ENCODE data around the gene FNIP1.
"Not testable (repeated sequence)": the region's sequence is repeated elsewhere in the genome, so short reads cannot be mapped to it uniquely, and the experiment has no call there.

The FNIP1 gene

DNA sequence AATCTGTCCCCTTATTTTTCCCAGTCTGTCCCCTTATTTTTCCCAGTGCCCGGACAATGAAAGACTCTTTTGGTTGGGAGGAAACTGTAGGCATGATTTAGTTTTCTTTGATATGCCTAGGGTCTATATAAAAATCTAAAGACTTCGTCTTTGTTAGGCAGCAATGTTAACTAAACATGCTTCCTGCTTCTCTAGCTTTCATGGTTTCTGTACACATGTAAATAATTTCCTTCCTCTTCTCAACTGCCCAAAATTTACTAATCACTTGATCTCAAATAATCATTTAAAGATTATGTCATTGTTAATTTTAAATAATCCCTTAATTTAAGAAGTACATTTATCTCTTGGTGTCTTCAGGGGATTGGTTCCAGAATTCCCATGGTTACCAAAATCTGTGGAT is 114.0 kb downstream of the FNIP1 start:
- DNase-seq, result peak in 1 of 2 donors; percentile 39

DNA sequence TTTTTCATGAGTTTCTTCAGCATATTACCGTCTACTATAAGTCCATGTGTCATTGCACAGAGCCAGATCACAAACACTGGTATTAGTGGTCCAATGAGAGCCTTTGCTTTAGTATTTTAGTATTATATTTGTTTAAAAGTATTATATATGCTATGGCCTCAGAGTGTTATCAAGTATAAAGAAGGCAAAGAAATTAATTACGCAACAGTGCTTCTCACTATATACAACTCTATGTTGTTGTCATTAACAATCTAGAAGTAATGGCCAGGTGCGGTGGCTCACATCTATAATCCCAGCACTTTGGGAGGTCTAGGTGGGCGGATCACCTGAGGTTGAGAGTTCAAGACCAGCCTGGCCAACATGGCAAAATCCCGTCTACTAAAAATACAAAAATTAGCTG is 114.6 kb downstream of the FNIP1 start:
- DNase-seq, result no peak

DNA sequence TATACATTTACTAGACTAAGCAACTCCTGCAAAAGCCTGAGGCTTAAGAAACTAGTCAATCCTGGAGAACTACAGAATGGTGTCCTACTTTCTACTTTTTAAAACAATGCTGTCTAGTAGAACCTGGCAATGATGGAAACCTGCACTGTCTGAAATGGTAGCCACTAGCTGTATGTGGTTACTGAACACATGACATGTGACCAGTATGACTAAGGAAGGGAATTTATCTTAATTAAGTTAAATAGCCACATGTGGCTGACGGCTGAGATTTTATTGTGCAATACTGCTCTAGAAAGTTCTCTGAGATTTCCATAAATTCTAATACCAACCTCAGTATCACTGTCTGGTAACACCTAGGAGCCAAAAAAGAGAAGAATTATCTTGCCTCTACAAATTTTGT is 116.9 kb downstream of the FNIP1 start:
- no peak for DNase-seq

DNA sequence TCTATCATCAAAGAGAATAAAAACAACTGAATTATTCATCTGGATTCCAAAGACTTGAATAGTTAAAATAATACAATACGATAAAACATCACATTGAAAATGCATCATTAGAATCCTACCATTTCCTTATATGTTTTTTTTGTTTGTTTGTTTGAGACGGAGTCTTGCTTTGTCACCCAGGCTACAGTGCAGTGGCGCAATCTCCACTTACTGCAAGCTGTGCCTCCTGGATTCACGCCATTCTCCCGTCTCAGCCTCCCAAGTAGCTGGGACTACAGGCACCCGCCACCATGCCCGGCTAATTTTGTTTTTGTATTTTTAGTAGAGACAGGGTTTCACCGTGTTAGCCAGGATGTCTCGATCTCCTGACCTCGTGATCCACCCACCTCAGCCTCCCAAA is 118.5 kb downstream of the FNIP1 start:
- not testable (repeated sequence) for DNase-seq

DNA sequence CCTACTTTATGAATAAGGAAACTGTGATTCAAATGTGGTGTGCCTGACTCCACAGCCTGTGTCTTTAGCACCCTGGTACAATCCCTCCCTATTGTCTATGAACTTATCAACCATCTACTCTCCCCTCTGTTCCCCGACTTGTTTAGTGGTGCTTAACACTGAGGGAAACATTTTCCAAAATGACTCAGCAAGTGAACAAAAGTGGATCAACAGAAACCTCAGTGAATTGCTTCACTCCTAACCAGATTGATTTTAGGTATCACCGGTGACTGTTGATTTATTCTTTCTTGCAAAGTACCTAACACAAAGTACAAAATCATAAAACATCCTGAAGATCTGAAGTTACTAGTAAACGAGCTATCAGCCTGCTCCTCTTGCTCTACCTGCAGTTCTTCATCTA is 119.7 kb downstream of the FNIP1 start:
- DNase-seq, result no peak

DNA sequence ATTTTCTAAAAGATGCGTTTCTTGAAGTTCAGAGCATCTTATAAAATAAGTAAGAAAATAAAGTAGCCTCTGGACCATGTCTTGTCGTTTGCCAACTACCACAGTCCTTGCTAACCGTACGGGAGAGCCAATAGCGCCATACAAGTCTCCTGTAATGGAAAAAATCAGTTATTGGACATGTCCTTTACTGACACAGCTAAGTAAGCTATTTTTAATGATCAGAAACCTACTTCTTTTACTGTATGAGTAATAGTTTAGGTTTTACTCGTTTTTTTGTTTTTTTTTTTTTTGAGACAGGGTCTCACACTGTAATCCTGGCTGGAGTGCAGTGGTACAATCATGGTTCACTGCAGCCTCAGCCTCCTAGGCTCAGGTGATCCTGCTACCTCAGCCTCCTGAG is 124.0 kb downstream of the FNIP1 start:
- no peak for DNase-seq

DNA sequence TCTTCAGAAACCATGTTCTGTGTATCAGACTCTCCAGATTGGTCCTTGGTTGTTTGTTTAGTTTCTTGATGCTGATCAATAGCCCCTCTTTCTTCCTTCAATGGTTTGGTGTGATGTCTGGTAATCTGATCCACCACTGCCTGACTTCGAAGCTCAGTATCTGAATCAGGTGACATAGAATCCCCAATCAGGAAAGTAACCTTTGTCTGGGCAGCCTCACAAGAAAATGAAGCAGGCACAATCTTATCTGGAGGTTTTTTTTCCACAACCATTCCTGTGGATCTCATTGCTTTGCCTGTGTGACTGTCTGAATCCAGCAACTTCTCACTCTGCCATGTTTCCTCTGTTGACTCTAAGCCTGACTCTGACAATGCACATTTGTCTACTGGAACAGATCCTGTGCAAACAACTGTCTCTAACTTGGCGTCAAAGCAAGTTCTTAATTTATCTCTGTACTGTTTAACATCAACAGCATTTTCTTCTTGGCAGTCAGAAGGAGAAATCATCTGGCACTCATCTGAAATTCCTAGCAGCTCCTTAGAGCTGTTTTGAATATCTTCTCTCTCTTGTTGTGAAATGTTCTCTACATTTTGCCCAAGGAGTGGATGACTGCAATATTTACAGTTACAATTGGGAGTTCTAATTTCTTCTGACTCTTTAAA is 124.7 kb downstream of the FNIP1 start:
- DNase-seq, result no peak

DNA sequence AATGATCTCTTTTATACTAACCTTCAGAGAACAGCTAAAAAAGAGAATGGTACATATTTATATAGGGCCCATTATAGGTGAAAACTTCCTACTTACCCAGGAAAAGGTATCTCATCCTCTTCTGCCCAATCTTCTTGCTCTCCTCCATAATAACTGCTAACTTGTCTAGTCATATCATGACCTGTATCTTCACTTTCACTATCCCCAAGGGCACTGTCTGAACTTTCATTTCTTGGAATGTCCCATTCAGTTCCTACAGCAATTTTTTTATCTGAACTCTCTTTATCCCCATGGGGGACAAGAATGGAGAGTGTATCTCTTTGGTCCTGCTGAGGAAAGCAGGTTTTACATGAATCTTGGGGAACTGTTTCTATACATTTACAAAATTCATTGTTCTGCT is 125.4 kb downstream of the FNIP1 start:
- peak in 1 of 2 donors; percentile 27 for DNase-seq

DNA sequence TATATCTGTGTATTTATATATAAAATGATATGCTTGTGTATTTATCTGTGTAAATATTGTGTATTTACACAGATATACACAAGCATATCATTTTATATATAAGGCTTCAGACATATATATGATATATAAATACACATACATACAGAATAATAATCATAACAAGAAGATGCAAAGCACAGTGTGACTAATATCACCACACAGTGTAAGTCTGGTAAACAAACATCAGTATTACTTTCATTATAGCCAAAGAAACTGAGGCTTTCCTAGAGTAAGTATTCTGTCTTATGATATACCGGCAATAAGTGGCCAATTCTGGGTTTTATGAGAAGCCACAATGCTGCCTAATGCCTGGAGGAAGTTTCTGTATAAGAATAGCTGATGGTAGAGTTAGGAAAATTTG is 131.9 kb downstream of the FNIP1 start:
- no peak for DNase-seq

DNA sequence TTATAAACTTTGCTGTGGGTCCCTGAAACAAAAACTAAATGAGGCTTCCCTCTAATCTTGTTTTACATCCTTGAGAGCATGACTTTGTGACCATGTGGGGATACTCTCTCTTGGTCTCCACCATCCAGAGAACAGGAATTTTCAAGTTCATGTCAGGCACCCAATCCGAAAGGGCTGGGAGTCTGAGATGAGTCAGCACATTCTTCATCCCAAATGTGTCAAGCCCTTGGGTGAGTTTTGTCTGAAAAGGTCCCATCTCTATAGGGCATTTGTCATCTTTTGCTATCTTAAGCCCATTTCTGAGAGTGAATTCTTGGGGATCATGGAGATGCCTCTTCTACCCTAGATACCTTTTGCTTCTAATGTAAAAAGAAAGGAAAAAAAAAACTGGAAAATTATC is 134.9 kb downstream of the FNIP1 start:
- DNase-seq, result no peak

DNA sequence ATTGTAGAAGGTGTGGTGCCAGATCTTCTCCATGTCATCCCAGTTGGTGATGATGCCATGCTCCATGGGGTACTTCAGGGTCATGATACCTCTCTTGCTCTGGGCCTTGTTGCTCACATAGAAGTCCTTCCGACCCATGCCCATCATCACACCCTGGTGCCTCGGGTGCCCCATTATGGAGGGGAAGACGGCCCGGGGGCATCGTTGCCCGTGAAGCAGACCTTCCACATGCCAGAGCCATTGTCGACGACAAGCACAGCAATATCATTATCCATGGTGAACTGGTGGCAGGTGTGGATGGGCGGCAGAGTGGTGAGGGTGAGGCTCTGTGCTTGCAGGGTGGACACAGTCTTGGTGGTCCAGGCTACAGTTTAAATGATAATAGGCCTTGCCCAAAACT is 137.0 kb downstream of the FNIP1 start:
- DNase-seq, result no peak

DNA sequence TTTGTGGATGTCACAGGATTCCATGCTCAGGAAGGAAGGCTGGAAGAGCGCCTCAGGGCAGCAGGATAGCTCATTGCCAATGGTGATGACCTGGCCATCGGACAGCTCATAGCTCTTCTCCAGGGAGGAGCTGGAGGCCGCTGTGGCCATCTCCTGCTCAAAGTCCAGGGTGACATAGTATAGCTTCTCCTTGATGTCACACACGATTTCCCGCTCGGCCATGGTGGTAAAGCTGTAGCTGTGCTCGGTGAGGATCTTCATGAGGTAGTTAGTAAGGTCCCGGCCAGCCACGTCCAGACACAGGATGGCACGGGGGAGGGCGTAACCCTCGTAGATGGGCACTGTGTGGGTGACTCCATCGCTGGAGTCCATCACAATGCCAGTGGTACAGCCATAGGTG is 137.5 kb downstream of the FNIP1 start:
- DNase-seq, result no peak

DNA sequence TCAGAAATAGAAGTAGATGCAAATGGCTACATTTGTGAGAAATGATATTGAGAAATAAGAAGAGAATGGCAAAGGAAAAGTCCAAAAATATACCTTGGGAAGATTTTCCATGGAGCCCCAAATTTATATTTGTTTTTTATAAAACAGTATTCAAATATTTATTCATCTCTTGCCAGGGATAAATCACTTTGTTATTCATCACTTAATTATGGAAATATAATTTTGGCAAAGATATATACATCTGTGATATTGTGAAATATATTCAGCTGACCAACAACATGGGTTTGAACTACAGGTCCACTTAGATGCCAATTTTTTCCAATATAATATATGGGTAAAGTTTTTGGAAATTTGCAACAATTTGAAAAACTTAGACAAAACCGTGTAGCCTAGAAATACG is 142.0 kb downstream of the FNIP1 start:
- DNase-seq, result no peak

DNA sequence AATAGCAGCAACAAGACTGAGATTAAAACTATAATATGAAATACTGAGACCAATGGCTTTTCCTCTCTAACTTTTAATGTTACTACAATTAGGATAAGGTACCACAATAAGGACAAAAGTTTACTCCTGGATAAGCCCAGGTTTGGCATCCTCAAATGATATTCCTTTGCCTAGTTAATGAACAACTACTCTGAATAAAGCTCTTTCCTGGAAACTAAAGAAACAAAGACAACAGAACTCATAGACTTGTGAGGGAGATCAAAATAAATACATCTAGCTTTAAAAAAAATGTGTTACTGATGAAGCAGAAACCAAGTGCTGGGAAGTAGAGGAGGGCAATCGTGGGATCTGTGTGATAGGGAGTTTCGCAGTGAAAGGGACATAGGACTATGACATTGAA is 142.5 kb downstream of the FNIP1 start:
- no peak for DNase-seq

DNA sequence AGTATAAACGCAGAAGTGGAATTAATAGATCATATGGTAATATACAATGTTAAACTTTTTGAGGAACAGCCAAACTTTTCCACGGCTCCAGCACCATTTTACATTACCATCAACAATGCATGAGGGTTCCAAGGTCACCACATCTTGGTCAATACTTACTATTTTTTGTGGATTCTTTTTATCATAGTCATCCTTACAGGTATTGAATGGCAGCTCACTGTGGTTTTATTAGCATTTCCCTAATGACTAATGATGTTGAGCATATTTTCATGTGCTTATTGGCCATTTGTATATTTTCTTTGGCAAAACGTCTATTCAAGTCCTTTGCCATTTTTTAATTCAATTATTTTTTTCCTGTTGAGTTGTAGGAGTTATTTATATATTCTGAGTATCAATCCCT is 147.7 kb downstream of the FNIP1 start:
- DNase-seq, result no peak

DNA sequence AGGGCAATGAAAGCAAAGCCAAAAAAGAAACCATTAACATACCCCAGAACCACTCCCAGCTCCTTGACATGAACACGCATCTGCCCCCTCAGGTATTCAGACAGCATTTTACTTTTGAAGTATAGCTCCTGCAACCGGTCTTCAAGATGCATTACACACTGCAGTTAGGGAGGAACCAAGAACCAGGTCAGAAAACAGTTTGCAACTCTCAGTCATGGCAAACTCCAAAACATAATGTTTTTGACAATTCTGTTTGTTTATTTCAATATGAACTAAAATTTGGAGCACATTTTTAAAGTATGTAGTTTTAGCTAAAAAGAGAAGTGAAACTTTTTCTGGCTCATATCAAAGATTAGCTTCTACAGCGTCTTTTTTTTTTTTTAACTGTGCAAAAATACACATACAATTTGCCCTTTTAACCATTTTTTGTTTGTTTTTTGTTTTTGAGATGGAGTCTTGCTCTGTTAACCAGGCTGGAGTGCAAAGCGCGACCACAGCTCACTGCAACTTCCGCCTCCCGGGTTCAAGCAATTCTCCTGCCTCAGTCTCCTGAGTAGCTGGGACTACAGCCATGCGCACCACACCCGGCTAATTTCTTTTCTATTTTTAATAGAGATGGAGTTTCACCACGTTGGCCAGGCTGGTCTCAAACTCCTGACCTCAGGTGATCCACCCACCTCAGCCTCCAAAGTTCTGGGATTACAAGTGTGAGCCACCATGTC is 149.6 kb downstream of the FNIP1 start:
- no peak for DNase-seq

DNA sequence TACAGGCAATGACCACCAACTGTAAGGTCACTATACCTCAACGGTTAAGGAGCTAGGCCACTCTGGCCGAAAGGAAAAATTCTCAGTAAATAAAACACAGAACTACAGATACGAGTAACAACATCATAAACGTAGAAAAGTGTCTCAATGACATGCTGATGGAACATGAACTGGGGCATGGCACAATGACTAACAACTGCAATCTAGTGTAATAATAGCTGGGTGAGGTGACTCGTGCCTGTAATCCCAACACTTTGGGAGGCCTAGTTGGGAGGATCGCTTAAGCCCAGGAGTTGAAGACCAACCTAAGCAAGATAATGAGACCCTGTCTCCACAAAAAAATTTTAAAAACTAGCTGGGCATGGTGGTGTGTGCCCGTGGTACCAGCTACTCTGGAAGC is 152.0 kb downstream of the FNIP1 start:
- DNase-seq, result no peak

DNA sequence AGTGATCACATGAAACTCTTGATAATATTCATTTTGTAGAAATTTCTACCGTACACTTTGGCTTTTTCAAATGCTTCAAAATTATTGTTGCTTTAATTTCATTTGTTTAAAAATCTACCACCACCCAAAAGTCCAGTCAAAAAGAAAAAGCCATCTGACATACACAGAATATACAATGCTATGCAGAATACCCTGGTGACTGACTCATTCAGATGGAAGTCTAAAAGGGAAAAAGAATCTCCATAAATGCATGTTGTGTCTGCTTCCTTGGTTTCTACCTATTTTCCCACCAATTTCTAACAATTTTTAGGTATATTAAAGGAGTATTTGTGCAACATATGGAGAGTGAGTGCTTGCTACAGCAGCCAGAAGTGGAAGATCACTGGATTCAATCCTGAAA is 152.4 kb downstream of the FNIP1 start:
- DNase-seq, result no peak

DNA sequence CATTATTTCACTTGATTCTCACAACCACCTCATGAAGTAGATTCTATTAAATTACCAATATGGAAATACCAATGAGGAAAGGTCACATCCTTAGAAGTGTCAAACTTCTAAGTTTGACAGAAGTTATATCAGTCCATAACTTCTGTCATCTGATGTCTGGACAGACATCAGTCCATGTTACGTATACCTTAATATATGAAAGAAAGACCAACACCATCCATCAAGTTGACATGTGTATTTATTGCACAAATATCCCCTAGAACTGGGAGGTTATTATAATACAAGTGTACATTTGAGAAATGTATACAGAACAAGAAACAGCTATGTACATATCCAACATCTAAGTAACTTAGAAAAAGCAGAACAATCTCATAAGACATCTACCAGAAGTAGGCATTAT is 155.3 kb downstream of the FNIP1 start:
- no peak for DNase-seq

DNA sequence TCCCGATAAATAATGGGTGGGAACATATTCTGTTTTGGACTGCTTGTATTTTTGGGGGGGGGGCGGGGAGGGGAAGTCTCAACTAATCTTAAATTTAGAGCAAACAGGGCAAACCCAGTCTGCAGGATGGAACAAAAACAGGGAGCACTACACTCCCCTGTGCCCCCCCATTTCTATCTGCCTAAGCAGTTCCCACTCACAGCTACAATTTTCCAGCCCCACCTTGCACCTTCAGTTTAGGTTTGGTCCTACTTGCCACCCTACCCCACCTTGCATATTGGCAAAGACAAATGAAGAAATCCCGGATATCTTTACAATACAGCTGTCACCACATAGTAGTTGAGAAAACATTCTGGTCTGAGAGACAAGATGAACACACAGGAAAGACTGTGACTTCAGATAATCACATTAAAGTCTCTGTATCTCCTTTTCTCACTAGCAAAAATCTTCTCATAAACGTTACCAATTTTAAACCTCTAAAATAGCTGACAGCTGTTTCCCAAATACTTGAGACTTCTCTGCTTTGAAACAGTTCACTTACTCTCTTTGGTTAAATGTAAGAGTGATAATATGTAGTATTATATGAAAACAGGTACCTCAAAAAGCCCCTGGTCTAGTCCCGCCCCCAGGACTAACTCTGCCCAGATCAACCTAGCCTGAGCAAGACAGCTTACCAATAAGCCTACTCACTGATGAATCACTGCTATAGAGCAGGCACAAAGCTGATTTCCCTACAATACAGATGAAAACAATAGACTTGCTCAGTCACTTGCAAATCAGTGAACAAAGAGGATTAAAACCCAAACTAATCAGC is 156.6 kb downstream of the FNIP1 start:
- peak in 1 of 2 donors; percentile 84 for DNase-seq

DNA sequence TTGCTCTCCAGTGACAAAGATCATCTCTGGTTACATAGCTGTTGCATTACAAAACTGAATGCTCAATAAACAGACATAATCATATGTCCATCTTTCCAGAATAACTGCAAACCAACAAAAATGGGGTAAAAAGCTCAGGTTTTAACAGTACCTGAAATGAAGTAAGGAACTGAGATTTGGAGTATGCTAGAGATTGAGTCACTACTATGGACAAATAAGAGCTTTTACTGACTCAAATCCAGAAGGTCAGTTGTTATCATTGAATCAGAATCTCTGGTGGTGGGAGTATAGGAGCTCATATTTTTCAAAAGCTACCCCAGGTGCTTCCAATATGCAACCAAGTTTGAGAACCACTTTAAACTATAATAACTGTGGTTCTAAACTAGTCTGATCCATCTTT is 157.7 kb downstream of the FNIP1 start:
- no peak for DNase-seq

DNA sequence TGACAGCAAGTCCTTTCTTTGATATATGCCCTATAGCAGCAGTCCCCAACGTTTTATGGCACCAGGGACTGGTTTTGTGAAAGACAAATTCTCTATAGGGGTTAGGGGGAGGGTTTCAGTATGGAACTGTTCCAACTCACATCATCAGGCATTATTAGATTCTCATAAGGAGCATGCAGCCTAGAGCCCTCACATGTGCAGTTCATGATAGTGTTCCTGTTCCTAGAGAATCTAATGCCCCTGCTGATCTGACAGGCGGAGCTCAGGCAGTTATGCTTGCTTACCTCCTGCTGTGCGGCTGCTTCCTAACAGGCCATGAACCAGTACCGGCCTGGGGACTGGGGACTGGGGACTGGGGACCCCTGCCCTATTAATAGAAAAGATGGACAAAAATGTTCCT is 159.1 kb downstream of the FNIP1 start:
- no peak for DNase-seq

DNA sequence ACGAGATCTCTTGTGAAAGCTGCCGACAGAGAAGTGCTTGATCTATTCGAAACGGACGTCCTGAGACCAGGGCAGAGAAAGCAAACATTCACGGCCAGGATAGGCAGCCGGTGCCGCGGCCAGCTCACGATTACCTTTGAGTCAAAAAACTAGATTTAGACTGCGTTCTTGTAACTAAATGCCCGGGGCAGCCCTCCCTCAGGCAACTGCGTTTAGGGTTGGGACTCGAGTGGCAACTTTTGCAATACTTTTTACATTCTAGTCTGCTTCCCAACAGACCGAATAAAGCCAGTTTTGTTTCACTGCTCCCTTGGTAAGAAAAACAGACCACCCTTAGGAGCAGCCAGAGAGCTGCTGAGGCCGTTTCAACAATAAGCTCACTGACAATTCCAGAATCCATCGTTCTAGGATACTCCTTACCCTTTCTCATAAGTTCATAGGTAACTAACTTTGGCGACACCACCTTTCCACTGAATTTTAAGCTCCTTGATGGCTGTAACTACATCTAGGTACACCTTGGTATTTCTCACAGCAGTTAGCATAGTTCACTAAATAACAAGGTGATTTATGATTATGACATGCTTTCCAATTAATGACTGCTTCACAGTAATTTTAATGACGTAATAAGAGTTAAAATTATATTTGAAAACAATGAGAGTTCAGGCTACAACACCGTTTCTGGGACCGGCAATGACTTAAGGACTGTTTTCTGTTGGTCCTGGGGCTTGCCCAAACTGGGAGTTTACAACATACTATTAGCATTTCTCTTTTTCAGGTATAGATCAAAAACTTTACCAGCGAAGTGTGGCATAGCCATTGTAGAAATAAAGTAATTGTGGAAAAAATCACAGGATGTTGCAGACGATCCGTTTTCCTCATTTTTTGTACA is 160.9 kb downstream of the FNIP1 start:
- no peak for DNase-seq

Data from bone marrow (tissue), 2 donors.